Neural cell (in vitro differentiated cells): ENCODE measurements around the gene TMEM184A. TPM values are rescaled to one million over a fixed set of nuclear protein-coding genes. Genes with fewer than 3 reads are reported as not detected.

ENCODE experiments used
- H2AFZ ChIP-seq: fragments of 200-600, 300-800 bp; sonication (generic), shearing (Covaris generic); 2 replicates; pipeline ENCODE4 v1.6.0; 2014; ENCODE audit warnings: low read depth, mild to moderate bottlenecking, antibody characterized with exemption, low read length, moderate library complexity
- H3F3A ChIP-seq: fragments of 200-600 bp; shearing (Covaris generic); 2 replicates; pipeline ENCODE4 v1.6.1; 2016; ENCODE audit warnings: mild to moderate bottlenecking, moderate library complexity, mixed read lengths, antibody characterized with exemption, low read length; ENCODE audit not compliant: insufficient read depth, poor library complexity, severe bottlenecking
- H3K27ac ChIP-seq: fragments of 200-600, 300-800 bp; sonication (generic), shearing (Covaris generic); 2 replicates; pipeline ENCODE4 v1.5.1; 2014; ENCODE audit warnings: mild to moderate bottlenecking, low read length, moderate library complexity
- H3K27me3 ChIP-seq: fragments of 300-800, 200-600 bp; sonication (generic), shearing (Covaris generic); 2 replicates; pipeline ENCODE4 v1.6.0; 2014; ENCODE audit warnings: mild to moderate bottlenecking, low read depth, low read length, moderate library complexity; ENCODE audit not compliant: insufficient read depth
- H3K36me3 ChIP-seq: fragments of 300-800, 200-600 bp; sonication (generic), shearing (Covaris generic); 2 replicates; pipeline ENCODE4 v1.5.1; 2014; ENCODE audit warnings: mild to moderate bottlenecking, antibody characterized with exemption, low read length, moderate library complexity; ENCODE audit not compliant: insufficient read depth
- H3K4me2 ChIP-seq: fragments of 300-800, 200-600 bp; sonication (generic), shearing (Covaris generic); 2 replicates; pipeline ENCODE4 v1.6.0; 2014; ENCODE audit warnings: mild to moderate bottlenecking, low read length
- H3K4me3 ChIP-seq: fragments of 300-800, 200-600 bp; sonication (generic), shearing (Covaris generic); 2 replicates; pipeline ENCODE4 v1.5.1; 2014; ENCODE audit warnings: mild to moderate bottlenecking, low read length, moderate library complexity
- H3K79me2 ChIP-seq: fragments of 200-600 bp; shearing (Covaris generic); replicated peaks from 2 replicates; pipeline ENCODE4 v1.6.0; 2014; ENCODE audit warnings: mild to moderate bottlenecking, low read length, moderate library complexity; ENCODE audit not compliant: insufficient read depth
- H3K9ac ChIP-seq: fragments of 300-800, 200-600 bp; sonication (generic), shearing (Covaris generic); 2 replicates; pipeline ENCODE4 v1.6.1; 2016; ENCODE audit warnings: mild to moderate bottlenecking, low read length, mixed read lengths
- H3K9me2 ChIP-seq: fragments of 200-600 bp; shearing (Covaris generic); 2 replicates; pipeline ENCODE4 v1.6.1; 2016; ENCODE audit warnings: mild to moderate bottlenecking, low read length, mixed read lengths; ENCODE audit not compliant: insufficient read depth
- H3K9me3 ChIP-seq: fragments of 200-600, 300-800 bp; sonication (generic), shearing (Covaris generic); 2 replicates; pipeline ENCODE4 v1.6.1; 2016; ENCODE audit warnings: mild to moderate bottlenecking, mixed run types, low read length, moderate library complexity, mixed read lengths
- H4K20me1 ChIP-seq: fragments of 200-600 bp; shearing (Covaris generic); 2 replicates; pipeline ENCODE4 v1.6.1; 2016; ENCODE audit warnings: mild to moderate bottlenecking, mixed run types; ENCODE audit not compliant: insufficient read depth
- CTCF ChIP-seq: fragments of 450-650 bp; IDR thresholded peaks from 2 replicates; pipeline ENCODE4 v1.5.1; 2014; ENCODE audit warnings: antibody characterized with exemption, mild to moderate bottlenecking, moderate library complexity; ENCODE audit not compliant: poor library complexity, severe bottlenecking
- EP300 ChIP-seq: fragments of 450-650 bp; conservative IDR thresholded peaks from 2 replicates; pipeline ENCODE4 v1.6.1; 2014; ENCODE audit warnings: antibody characterized with exemption, mild to moderate bottlenecking, moderate library complexity; ENCODE audit not compliant: poor library complexity, severe bottlenecking
- EZH2 ChIP-seq: fragments of 200-600, 300-800 bp; shearing (Covaris generic), sonication (generic); IDR thresholded peaks from 2 replicates; pipeline ENCODE4 v1.6.1; 2014; ENCODE audit warnings: antibody characterized with exemption, low read length, borderline replicate concordance, mild to moderate bottlenecking; ENCODE audit not compliant: insufficient read depth, poor library complexity, severe bottlenecking
- MXI1 ChIP-seq: fragments of 450-650 bp; conservative IDR thresholded peaks from 2 replicates; pipeline ENCODE4 v1.6.1; 2014; ENCODE audit warnings: antibody characterized with exemption, mild to moderate bottlenecking; ENCODE audit not compliant: poor library complexity, severe bottlenecking
- POLR2AphosphoS5 ChIP-seq: IDR thresholded peaks from 2 replicates; pipeline ENCODE4 v1.6.1; 2012
- RAD21 ChIP-seq: fragments of 450-650 bp; conservative IDR thresholded peaks from 2 replicates; pipeline ENCODE4 v1.6.1; 2014; ENCODE audit warnings: antibody characterized with exemption, mild to moderate bottlenecking, moderate library complexity
- SMC3 ChIP-seq: fragments of 450-650 bp; conservative IDR thresholded peaks from 2 replicates; pipeline ENCODE4 v1.6.1; 2014; ENCODE audit warnings: antibody characterized with exemption, mild to moderate bottlenecking, moderate library complexity; ENCODE audit not compliant: poor library complexity
- TAF1 ChIP-seq: IDR thresholded peaks from 2 replicates; pipeline ENCODE4 v1.6.1; 2012; ENCODE audit warnings: low read depth
- polyA plus RNA-seq: library from polyadenylated mRNA; depleted of rRNA; stranded (reverse); fragments of >200 nt; gene quantifications from 2 replicates; pipeline ENCODE4 v1.2.3, GENCODE V29; 2014
- TF ChIP-seq, protein P1 (sequence below): IDR thresholded peaks from 2 replicates; pipeline ENCODE4 v1.6.1; 2012; ENCODE audit warnings: borderline replicate concordance

TMEM184A gene
- polyA plus RNA-seq, 1 donor from 2014 or later: not detected

DNA sequence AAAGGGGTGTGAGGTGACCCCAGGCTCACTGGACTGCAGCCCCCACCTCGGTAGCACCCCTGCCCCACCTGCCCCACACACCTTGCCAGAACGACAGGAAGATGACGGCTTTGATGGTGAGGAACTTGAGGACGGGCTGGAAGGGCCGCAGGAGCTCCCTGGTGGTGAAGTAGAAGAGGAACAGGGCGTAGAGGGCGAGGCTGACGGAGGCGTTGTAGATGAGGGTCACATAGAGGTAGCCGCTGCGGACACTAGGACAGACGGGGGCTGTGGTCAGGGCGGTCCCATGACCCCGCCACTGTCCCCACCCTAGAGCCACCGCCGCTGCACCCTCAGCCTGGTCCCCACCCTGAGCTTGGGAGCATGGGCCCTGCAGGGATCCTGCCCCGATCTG lies 7.6 kb downstream of the TMEM184A start:
- Histone ChIP-seq H3K36me3 (no peaks in the 10 kb centered on the region), H3K4me2 (no peak overlapping the region), H3F3A (no peaks in the 10 kb centered on the region), H3K27me3 (no peaks in the 10 kb centered on the region), H4K20me1 (no peaks in the 10 kb centered on the region), H3K27ac (no peak overlapping the region), H2AFZ (no peak overlapping the region), H3K4me3 (no peak overlapping the region), H3K79me2 (no peaks in the 10 kb centered on the region), H3K9ac (no peak overlapping the region), H3K9me2 (no peaks in the 10 kb centered on the region), H3K9me3 (no peaks in the 10 kb centered on the region)
- TF ChIP-seq CTCF: no peak
- no peak for TF ChIP-seq POLR2AphosphoS5
- no peak for TF ChIP-seq EZH2
- TF ChIP-seq RAD21: no peak
- no peak for TF ChIP-seq EP300
- TF ChIP-seq MXI1: no peak
- TF ChIP-seq TAF1: no peak
- no peak for TF ChIP-seq SMC3
- TF ChIP-seq, protein P1, sequence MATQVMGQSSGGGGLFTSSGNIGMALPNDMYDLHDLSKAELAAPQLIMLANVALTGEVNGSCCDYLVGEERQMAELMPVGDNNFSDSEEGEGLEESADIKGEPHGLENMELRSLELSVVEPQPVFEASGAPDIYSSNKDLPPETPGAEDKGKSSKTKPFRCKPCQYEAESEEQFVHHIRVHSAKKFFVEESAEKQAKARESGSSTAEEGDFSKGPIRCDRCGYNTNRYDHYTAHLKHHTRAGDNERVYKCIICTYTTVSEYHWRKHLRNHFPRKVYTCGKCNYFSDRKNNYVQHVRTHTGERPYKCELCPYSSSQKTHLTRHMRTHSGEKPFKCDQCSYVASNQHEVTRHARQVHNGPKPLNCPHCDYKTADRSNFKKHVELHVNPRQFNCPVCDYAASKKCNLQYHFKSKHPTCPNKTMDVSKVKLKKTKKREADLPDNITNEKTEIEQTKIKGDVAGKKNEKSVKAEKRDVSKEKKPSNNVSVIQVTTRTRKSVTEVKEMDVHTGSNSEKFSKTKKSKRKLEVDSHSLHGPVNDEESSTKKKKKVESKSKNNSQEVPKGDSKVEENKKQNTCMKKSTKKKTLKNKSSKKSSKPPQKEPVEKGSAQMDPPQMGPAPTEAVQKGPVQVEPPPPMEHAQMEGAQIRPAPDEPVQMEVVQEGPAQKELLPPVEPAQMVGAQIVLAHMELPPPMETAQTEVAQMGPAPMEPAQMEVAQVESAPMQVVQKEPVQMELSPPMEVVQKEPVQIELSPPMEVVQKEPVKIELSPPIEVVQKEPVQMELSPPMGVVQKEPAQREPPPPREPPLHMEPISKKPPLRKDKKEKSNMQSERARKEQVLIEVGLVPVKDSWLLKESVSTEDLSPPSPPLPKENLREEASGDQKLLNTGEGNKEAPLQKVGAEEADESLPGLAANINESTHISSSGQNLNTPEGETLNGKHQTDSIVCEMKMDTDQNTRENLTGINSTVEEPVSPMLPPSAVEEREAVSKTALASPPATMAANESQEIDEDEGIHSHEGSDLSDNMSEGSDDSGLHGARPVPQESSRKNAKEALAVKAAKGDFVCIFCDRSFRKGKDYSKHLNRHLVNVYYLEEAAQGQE: no peak

- Histone ChIP-seq H3K9me3 (no peaks in the 10 kb centered on the region), H3K4me2 (no peak overlapping the region), H3K9me2 (no peaks in the 10 kb centered on the region), H2AFZ (no peak overlapping the region), H3K27ac (no peak overlapping the region), H3F3A (no peaks in the 10 kb centered on the region), H3K4me3 (no peak overlapping the region), H3K79me2 (no peaks in the 10 kb centered on the region), H4K20me1 (no peaks in the 10 kb centered on the region), H3K36me3 (no peaks in the 10 kb centered on the region), H3K27me3 (no peaks in the 10 kb centered on the region), H3K9ac (no peak overlapping the region)
- no peak for TF ChIP-seq EZH2
- no peak for TF ChIP-seq TAF1
- TF ChIP-seq SMC3: no peak
- no peak for TF ChIP-seq RAD21
- TF ChIP-seq, protein P1: no peak
- no peak for TF ChIP-seq MXI1
- TF ChIP-seq CTCF: no peak
- no peak for TF ChIP-seq EP300
- TF ChIP-seq POLR2AphosphoS5: no peak
These were observed 8.1 kb downstream of the TMEM184A start for GRCh38 chr7:1547777-1548437.
